K562 (cell line): Measurements from ENCODE around the gene RSRC1. TPM values are rescaled to one million over a fixed set of nuclear protein-coding genes. Genes with fewer than 3 reads are reported as not detected.

Experiments used
- ATAC-seq: fragments of 200-7000 bp; cut with Tn5 transposase; 3 replicates; pipeline ENCODE4 v1.9.1; 2020; ENCODE audit warnings: moderate library complexity
- BruUV-seq: library from RNA; stranded (reverse); fragments of 400-500 nt; replicated peaks from 2 replicates; lab custom pipeline; 2021; lab: Mats Ljungman, UMichigan
- CTCF ChIA-PET: fragments of 300-600 bp; formaldehyde crosslinking; extraction: SDS; loops from one replicate; lab custom pipeline; 2021; ENCODE audit warnings: low intra/inter-chr PET ratio; lab: Yijun Ruan, JAX
- POLR2A ChIA-PET: fragments of 300-600, 350-650 bp; sonication (Branson Sonifier 250); formaldehyde crosslinking; extraction: SDS; loops from one replicate; lab custom pipeline; 2021; ENCODE audit warnings: antibody characterized with exemption, inconsistent platforms; lab: Yijun Ruan, JAX
- DNase-seq, 4 experiments: peaks; one replicate each; pipeline versions ENCODE4 v3.0.0 to v3.0.0-alpha.2; 2011 to 2018; ENCODE audit warnings: low spot score in 3 of 4, mixed read lengths in 3 of 4; ENCODE audit errors: extremely low read depth in 1 of 4
- FAIRE-seq: peaks from 2 replicates; lab custom pipeline; 2011; peaks lifted over from hg19 to GRCh38; lab: Jason Lieb, UNC
- H2AFZ ChIP-seq: 2 replicates; pipeline ENCODE4 v1.6.0; 2011; ENCODE audit warnings: low read depth, low read length, control low read depth, inconsistent platforms
- H3K27ac ChIP-seq: fragments of 200-600 bp; 3 replicates; pipeline ENCODE4 v1.8.0; 2011; ENCODE audit warnings: low read depth, mild to moderate bottlenecking, control low read depth, inconsistent platforms, low read length, moderate library complexity, mixed read lengths; ENCODE audit errors: extremely low read depth
- H3K27me3 ChIP-seq, 2 experiments: fragments of 300-600 bp in 1 of 2; 2 replicates in 1 of 2; 3 replicates in 1 of 2; pipeline versions ENCODE4 v1.6.0 to v1.8.0; 2011; ENCODE audit warnings: inconsistent platforms in 2 of 2, low read length in 2 of 2, mild to moderate bottlenecking in 1 of 2, mixed read lengths in 1 of 2, moderate library complexity in 1 of 2; ENCODE audit not compliant: control insufficient read depth in 2 of 2, insufficient read depth in 2 of 2
- H3K36me3 ChIP-seq: fragments of 300-600 bp; 3 replicates; pipeline ENCODE4 v1.8.0; 2011; ENCODE audit warnings: mild to moderate bottlenecking, low read length, inconsistent platforms; ENCODE audit not compliant: control insufficient read depth, insufficient read depth
- H3K4me1 ChIP-seq, 2 experiments: fragments of 200-600 bp in 1 of 2; replicated peaks in 1 of 2; 2 replicates in 1 of 2; 3 replicates in 1 of 2; pipeline versions ENCODE4 v1.5.1 to v1.8.0; 2011; ENCODE audit warnings: inconsistent platforms in 2 of 2, low read length in 2 of 2, mild to moderate bottlenecking in 1 of 2, mixed read lengths in 1 of 2, moderate library complexity in 1 of 2; ENCODE audit not compliant: control insufficient read depth in 2 of 2, insufficient read depth in 2 of 2
- H3K4me2 ChIP-seq: 2 replicates; pipeline ENCODE4 v1.6.1; 2011; ENCODE audit warnings: low read length, control low read depth, inconsistent platforms, mixed read lengths; ENCODE audit not compliant: insufficient read depth
- H3K4me3 ChIP-seq: fragments of 200-600 bp; sonication (generic), shearing (Covaris generic); 2 replicates; pipeline ENCODE4 v1.5.1; 2016; ENCODE audit warnings: control low read depth, inconsistent platforms
- H3K79me2 ChIP-seq: fragments of 200-600 bp; 3 replicates; pipeline ENCODE4 v1.8.0; 2011; ENCODE audit warnings: low read length, inconsistent platforms; ENCODE audit not compliant: control insufficient read depth, insufficient read depth
- H3K9ac ChIP-seq, 2 experiments: 2 replicates each; pipeline versions ENCODE4 v1.6.0 to v1.6.1; 2011; ENCODE audit warnings: low read depth in 2 of 2, low read length in 2 of 2, control low read depth in 1 of 2, inconsistent platforms in 1 of 2, mild to moderate bottlenecking in 1 of 2, mixed read lengths in 1 of 2; ENCODE audit not compliant: insufficient read depth in 1 of 2
- H3K9me1 ChIP-seq: one replicate; pipeline ENCODE4 v1.6.0; 2011; ENCODE audit warnings: inconsistent platforms, mild to moderate bottlenecking, low read length, moderate library complexity; ENCODE audit not compliant: control insufficient read depth, insufficient read depth
- H3K9me3 ChIP-seq: replicated peaks from 2 replicates; pipeline ENCODE4 v1.5.1; 2011; ENCODE audit warnings: low read depth, low read length, inconsistent platforms; ENCODE audit not compliant: control insufficient read depth, insufficient read depth
- H4K20me1 ChIP-seq: replicated peaks from 2 replicates; pipeline ENCODE4 v1.6.1; 2011; ENCODE audit warnings: low read length, inconsistent platforms, mixed read lengths; ENCODE audit not compliant: control insufficient read depth, insufficient read depth
- DIDO1 ChIP-seq: fragments of 450-650 bp; IDR thresholded peaks from 2 replicates; pipeline ENCODE4 v1.6.1; 2016; ENCODE audit warnings: low read depth, missing biosample characterization, missing genetic modification characterization
- IFI16 ChIP-seq: fragments of 250-450 bp; sonication (Bioruptor Pico); IDR thresholded peaks from 2 replicates; pipeline ENCODE4 v2.1.2; 2022; ENCODE audit warnings: mild to moderate bottlenecking, inconsistent platforms
- MIER1 ChIP-seq: fragments of 450-650 bp; IDR thresholded peaks from 2 replicates; pipeline ENCODE4 v1.6.1; 2016; ENCODE audit warnings: antibody characterized with exemption, mild to moderate bottlenecking, low read depth
- PHF20 ChIP-seq: fragments of 450-650 bp; IDR thresholded peaks from 2 replicates; pipeline ENCODE4 v1.6.1; 2018; ENCODE audit not compliant: partially characterized antibody
- SIX5 ChIP-seq, 2 experiments: IDR thresholded peaks; 2 replicates each; pipeline ENCODE4 v1.6.1; 2011; ENCODE audit warnings: low read length in 2 of 2, borderline replicate concordance in 1 of 2, low read depth in 1 of 2, mild to moderate bottlenecking in 1 of 2, moderate library complexity in 1 of 2; ENCODE audit not compliant: insufficient read depth in 1 of 2
- SP2 ChIP-seq: IDR thresholded peaks from 2 replicates; pipeline ENCODE4 v1.6.1; 2011; ENCODE audit warnings: mild to moderate bottlenecking, low read depth, low read length, moderate library complexity; ENCODE audit not compliant: poor library complexity, severe bottlenecking; ENCODE audit errors: extremely low read depth
- SREBF2 ChIP-seq: sonication (generic); formaldehyde crosslinking; IDR thresholded peaks from 2 replicates; pipeline ENCODE4 v1.4.0; 2020; ENCODE audit warnings: mild to moderate bottlenecking, missing genetic modification reagents
- SRSF1 ChIP-seq: fragments of 200-400 bp; formaldehyde crosslinking; IDR thresholded peaks from 2 replicates; pipeline ENCODE4 v1.6.1; 2017; ENCODE audit warnings: mild to moderate bottlenecking, low read depth, low read length, moderate library complexity
- ZFP36 ChIP-seq: fragments of 150-350 bp; IDR thresholded peaks from 2 replicates; pipeline ENCODE4 v1.6.1; 2018; ENCODE audit warnings: low read length, low read depth; ENCODE audit not compliant: partially characterized antibody
- in situ Hi-C: fragments of 300-500 bp; cut with MboI; formaldehyde crosslinking; loops from 4 replicates; pipeline ENCODE4 v1.15.0; 2018; ENCODE audit warnings: inconsistent platforms, mixed read lengths
- intact Hi-C: fragments of 100-400 bp; cut with micrococcal nuclease; formaldehyde crosslinking; loops from 2 replicates; pipeline ENCODE4 v1.14.2; 2022
- polyA plus RNA-seq, 8 experiments: library from polyadenylated mRNA; depleted of rRNA in 4 of 8; stranded (reverse) in 5 of 8; unstranded in 3 of 8; fragments of >200 nt; fragmentation: Nextera tagmentation in 2 of 8; fragmentation: Illumina TruSeq in 1 of 8; extraction: Ambion mirVana in 2 of 8; extraction: Trizol in 1 of 8; gene quantifications; 2 replicates each; pipeline versions ENCODE4 v1.2.1 to v1.2.3, GENCODE V29; 2011 to 2014; ENCODE audit warnings: inconsistent platforms in 1 of 8, missing spikeins in 1 of 8
- total RNA-seq, 7 experiments: library from RNA; depleted of rRNA in 6 of 7; stranded (reverse); fragments of >200 nt in 6 of 7; fragmentation: Illumina TruSeq in 2 of 7; extraction: Trizol in 2 of 7; gene quantifications; 2 replicates each; pipeline versions ENCODE4 v1.2.1 to v1.2.3, GENCODE V29; 2011 to 2021; ENCODE audit warnings: low replicate concordance in 1 of 7
- TF ChIP-seq, protein P1 (sequence below): fragments of 450-650 bp; formaldehyde crosslinking; conservative IDR thresholded peaks from 2 replicates; pipeline ENCODE4 v1.4.0; 2022; ENCODE audit warnings: mild to moderate bottlenecking, missing genetic modification characterization
- TF ChIP-seq, protein P2 (sequence below): fragments of 250-450 bp; sonication (Bioruptor Pico); IDR thresholded peaks from 2 replicates; pipeline ENCODE4 v1.8.0; 2021; ENCODE audit warnings: borderline replicate concordance, mild to moderate bottlenecking, moderate library complexity; ENCODE audit not compliant: poor library complexity, severe bottlenecking
- TF ChIP-seq, protein P3 (sequence below): sonication (generic); formaldehyde crosslinking; IDR thresholded peaks from 2 replicates; pipeline ENCODE4 v1.8.0; 2023; ENCODE audit warnings: missing genetic modification reagents, mild to moderate bottlenecking, borderline replicate concordance
- TF ChIP-seq, protein P4 (sequence below): fragments of 250-450 bp; sonication (Bioruptor Pico); IDR thresholded peaks from 2 replicates; pipeline ENCODE4 v1.4.0; 2020; ENCODE audit warnings: mild to moderate bottlenecking

The RSRC1 gene
- total and polyA plus RNA-seq, 9 of the 15 experiments (the other 6 are each of a cell fraction or from before 2014, with no cell fraction given) = 19.3 to 128 (median 75.5) TPM

DNA sequence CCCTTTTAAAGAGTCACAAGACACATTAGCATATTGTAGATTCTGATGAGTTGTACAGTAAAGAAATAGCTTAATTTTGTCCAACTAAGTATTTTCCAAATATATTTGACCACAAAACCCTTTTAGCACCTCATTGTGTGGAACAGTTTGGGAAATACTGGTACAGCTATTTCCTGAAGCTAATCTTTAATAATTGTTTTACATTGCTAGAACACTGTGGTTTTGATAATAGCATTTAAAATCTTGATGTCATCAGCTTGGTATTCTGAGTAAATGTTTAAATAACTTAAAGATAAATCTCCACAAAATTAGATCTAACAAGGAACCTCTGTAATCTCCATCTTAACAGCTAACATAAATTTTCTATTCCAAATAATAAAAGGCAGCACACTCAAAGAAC is 321.1 kb downstream of the RSRC1 start:
- H3K9me1 ChIP-seq = no peaks in the 10 kb centered on the region
- H3K9ac ChIP-seq = no peak overlapping the region
- ChIA-PET CTCF (interaction anchor here (0.7 kb wide), 1 partner anchor 813 kb away, joined by 3 read pairs; no protein-coding TSS in a partner anchor), POLR2A (interaction anchor here (0.6 kb wide), 1 partner anchor 810 kb away, joined by 3 read pairs; no protein-coding TSS in a partner anchor)
- DNase-seq (no peak), FAIRE-seq (no peak), ATAC-seq (no peak)
- in situ Hi-C loops = no loop called here
- no peak overlapping the region for H3K4me3 ChIP-seq
- H2AFZ ChIP-seq = no peak overlapping the region
- H3K9me3 ChIP-seq = no peaks in the 10 kb centered on the region
- no peak overlapping the region for H3K4me2 ChIP-seq
- no TSS peak for BruUV-seq
- intact Hi-C loops = loop anchor here (5.0 kb wide), 2 partner anchors 119 to 814 kb away; no protein-coding TSS in a partner anchor
- no peaks in the 10 kb centered on the region for H3K79me2 ChIP-seq
- H3K27me3 ChIP-seq = no peaks in the 10 kb centered on the region
- H3K36me3 ChIP-seq = no peaks in the 10 kb centered on the region
- H3K4me1 ChIP-seq = no peaks in the 10 kb centered on the region
- H3K27ac ChIP-seq = no peak overlapping the region
- no peaks in the 10 kb centered on the region for H4K20me1 ChIP-seq
- no peak for TF ChIP-seq DIDO1 (tag)
- TF ChIP-seq, protein P1, sequence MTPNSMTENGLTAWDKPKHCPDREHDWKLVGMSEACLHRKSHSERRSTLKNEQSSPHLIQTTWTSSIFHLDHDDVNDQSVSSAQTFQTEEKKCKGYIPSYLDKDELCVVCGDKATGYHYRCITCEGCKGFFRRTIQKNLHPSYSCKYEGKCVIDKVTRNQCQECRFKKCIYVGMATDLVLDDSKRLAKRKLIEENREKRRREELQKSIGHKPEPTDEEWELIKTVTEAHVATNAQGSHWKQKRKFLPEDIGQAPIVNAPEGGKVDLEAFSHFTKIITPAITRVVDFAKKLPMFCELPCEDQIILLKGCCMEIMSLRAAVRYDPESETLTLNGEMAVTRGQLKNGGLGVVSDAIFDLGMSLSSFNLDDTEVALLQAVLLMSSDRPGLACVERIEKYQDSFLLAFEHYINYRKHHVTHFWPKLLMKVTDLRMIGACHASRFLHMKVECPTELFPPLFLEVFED = no peak
- TF ChIP-seq, protein P2, sequence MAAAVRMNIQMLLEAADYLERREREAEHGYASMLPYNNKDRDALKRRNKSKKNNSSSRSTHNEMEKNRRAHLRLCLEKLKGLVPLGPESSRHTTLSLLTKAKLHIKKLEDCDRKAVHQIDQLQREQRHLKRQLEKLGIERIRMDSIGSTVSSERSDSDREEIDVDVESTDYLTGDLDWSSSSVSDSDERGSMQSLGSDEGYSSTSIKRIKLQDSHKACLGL = no peak
- TF ChIP-seq MIER1 = no peak
- TF ChIP-seq SIX5 (IDR thresholded peaks at IDR 0.05; ENCODE audit: borderline replicate concordance in 1 of 2, insufficient read depth in 1 of 2, low read depth in 1 of 2, low read length in 2 of 2) = no peak
- TF ChIP-seq IFI16 (CRISPR knock-in tag) = no peak
- TF ChIP-seq ZFP36 = no peak
- no peak for TF ChIP-seq SREBF2 (CRISPR knock-in tag)
- TF ChIP-seq, protein P3, sequence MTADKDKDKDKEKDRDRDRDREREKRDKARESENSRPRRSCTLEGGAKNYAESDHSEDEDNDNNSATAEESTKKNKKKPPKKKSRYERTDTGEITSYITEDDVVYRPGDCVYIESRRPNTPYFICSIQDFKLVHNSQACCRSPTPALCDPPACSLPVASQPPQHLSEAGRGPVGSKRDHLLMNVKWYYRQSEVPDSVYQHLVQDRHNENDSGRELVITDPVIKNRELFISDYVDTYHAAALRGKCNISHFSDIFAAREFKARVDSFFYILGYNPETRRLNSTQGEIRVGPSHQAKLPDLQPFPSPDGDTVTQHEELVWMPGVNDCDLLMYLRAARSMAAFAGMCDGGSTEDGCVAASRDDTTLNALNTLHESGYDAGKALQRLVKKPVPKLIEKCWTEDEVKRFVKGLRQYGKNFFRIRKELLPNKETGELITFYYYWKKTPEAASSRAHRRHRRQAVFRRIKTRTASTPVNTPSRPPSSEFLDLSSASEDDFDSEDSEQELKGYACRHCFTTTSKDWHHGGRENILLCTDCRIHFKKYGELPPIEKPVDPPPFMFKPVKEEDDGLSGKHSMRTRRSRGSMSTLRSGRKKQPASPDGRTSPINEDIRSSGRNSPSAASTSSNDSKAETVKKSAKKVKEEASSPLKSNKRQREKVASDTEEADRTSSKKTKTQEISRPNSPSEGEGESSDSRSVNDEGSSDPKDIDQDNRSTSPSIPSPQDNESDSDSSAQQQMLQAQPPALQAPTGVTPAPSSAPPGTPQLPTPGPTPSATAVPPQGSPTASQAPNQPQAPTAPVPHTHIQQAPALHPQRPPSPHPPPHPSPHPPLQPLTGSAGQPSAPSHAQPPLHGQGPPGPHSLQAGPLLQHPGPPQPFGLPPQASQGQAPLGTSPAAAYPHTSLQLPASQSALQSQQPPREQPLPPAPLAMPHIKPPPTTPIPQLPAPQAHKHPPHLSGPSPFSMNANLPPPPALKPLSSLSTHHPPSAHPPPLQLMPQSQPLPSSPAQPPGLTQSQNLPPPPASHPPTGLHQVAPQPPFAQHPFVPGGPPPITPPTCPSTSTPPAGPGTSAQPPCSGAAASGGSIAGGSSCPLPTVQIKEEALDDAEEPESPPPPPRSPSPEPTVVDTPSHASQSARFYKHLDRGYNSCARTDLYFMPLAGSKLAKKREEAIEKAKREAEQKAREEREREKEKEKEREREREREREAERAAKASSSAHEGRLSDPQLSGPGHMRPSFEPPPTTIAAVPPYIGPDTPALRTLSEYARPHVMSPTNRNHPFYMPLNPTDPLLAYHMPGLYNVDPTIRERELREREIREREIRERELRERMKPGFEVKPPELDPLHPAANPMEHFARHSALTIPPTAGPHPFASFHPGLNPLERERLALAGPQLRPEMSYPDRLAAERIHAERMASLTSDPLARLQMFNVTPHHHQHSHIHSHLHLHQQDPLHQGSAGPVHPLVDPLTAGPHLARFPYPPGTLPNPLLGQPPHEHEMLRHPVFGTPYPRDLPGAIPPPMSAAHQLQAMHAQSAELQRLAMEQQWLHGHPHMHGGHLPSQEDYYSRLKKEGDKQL (CRISPR knock-in tag) = no peak
- no peak for TF ChIP-seq SRSF1
- no peak for TF ChIP-seq PHF20
- TF ChIP-seq SP2 = no peak
- TF ChIP-seq, protein P4, sequence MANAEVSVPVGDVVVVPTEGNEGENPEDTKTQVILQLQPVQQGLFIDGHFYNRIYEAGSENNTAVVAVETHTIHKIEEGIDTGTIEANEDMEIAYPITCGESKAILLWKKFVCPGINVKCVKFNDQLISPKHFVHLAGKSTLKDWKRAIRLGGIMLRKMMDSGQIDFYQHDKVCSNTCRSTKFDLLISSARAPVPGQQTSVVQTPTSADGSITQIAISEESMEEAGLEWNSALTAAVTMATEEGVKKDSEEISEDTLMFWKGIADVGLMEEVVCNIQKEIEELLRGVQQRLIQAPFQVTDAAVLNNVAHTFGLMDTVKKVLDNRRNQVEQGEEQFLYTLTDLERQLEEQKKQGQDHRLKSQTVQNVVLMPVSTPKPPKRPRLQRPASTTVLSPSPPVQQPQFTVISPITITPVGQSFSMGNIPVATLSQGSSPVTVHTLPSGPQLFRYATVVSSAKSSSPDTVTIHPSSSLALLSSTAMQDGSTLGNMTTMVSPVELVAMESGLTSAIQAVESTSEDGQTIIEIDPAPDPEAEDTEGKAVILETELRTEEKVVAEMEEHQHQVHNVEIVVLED (CRISPR knock-in tag) = no peak
